Loucy (cell line): ENCODE data around the gene CTU2.

Experiments used
- EZH2phosphoT487 ChIP-seq: fragments of 200-600 bp; IDR thresholded peaks from 2 replicates; pipeline ENCODE4 v1.6.1; 2018; ENCODE audit warnings: antibody characterized with exemption, mild to moderate bottlenecking, moderate library complexity, borderline replicate concordance
- TF ChIP-seq, protein P1 (sequence below): fragments of 200-600 bp; sonication (generic); conservative IDR thresholded peaks from 2 replicates; pipeline ENCODE4 v1.5.1; 2014; ENCODE audit warnings: mild to moderate bottlenecking, antibody characterized with exemption, low read length

DNA sequence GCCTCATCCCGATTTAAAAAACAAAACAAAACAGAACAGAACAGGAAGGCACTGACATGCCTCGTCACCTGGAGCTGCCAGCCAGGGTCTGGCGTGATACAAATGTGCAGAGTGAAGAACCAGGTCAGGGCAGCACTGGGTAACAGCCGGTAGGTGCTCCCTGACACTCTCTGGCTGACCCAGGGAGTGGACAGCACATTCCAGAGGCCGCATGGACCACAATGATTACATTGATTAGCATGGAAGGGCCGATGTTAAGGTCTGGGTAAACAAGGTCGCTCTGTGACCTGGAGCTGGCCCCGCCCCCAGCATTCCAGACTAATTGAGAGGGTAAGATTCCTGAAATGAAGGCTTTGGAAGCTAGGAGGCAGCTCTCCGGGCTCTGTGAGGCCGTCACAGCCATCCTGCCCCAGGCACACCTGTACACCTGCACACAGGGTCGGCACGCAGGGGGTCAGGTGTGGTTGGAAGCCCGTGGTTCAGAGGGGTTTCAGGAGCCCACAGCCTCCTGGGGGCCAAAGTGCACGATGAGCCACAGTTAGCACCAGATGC lies 57.3 kb downstream of the CTU2 start:
- TF ChIP-seq, protein P1, sequence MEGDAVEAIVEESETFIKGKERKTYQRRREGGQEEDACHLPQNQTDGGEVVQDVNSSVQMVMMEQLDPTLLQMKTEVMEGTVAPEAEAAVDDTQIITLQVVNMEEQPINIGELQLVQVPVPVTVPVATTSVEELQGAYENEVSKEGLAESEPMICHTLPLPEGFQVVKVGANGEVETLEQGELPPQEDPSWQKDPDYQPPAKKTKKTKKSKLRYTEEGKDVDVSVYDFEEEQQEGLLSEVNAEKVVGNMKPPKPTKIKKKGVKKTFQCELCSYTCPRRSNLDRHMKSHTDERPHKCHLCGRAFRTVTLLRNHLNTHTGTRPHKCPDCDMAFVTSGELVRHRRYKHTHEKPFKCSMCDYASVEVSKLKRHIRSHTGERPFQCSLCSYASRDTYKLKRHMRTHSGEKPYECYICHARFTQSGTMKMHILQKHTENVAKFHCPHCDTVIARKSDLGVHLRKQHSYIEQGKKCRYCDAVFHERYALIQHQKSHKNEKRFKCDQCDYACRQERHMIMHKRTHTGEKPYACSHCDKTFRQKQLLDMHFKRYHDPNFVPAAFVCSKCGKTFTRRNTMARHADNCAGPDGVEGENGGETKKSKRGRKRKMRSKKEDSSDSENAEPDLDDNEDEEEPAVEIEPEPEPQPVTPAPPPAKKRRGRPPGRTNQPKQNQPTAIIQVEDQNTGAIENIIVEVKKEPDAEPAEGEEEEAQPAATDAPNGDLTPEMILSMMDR: no peak
- TF ChIP-seq EZH2phosphoT487: no peak
